Panc1 (cell line): ENCODE measurements around the gene YIPF4. TPM values are rescaled to one million over a fixed set of nuclear protein-coding genes. Genes with fewer than 3 reads are reported as not detected.
A peak's percentile ranks its signal among the peaks of the same experiment; 100 is the strongest.
"Not testable (repeated sequence)": the region's sequence is repeated elsewhere in the genome, so short reads cannot be mapped to it uniquely, and the experiment has no call there.

Experiments
- ATAC-seq: fragments of 200-7000 bp; cut with Tn5 transposase; 2 replicates; pipeline ENCODE4 v1.9.1; 2020; ENCODE audit warnings: mild to moderate bottlenecking, moderate library complexity
- BruUV-seq: library from RNA; stranded (reverse); fragments of 400-500 nt; replicated peaks from 2 replicates; lab custom pipeline; 2021; lab: Mats Ljungman, UMichigan
- CTCF ChIA-PET: fragments of 300-600 bp; sonication (Branson Sonifier 250); formaldehyde crosslinking; loops from one replicate; lab custom pipeline; 2022; ENCODE audit warnings: antibody characterized with exemption; lab: Charles Lee
- POLR2A ChIA-PET: fragments of 300-600 bp; sonication (Branson Sonifier 250); formaldehyde crosslinking; loops from one replicate; lab custom pipeline; 2022; ENCODE audit warnings: antibody characterized with exemption; lab: Charles Lee
- DNase-seq: peaks from one replicate; pipeline ENCODE4 v3.0.0-alpha.2; 2010; ENCODE audit warnings: low read depth, low spot score
- H3K27ac ChIP-seq: 2 replicates; pipeline ENCODE4 v1.5.1; 2011; ENCODE audit warnings: mild to moderate bottlenecking, low read length, inconsistent platforms
- H3K27me3 ChIP-seq: fragments of 200-500 bp; sonication (Bioruptor generic); 2 replicates; pipeline ENCODE4 v1.6.0; 2014; ENCODE audit warnings: low read length, inconsistent platforms; ENCODE audit not compliant: control insufficient read depth, insufficient read depth
- H3K36me3 ChIP-seq: fragments of 200-500 bp; sonication (Bioruptor generic); 2 replicates; pipeline ENCODE4 v1.5.1; 2014; ENCODE audit warnings: inconsistent platforms, mild to moderate bottlenecking, low read length, moderate library complexity; ENCODE audit not compliant: control insufficient read depth, insufficient read depth
- H3K4me1 ChIP-seq: 2 replicates; pipeline ENCODE4 v1.5.1; 2011; ENCODE audit warnings: inconsistent platforms, mild to moderate bottlenecking, low read length, moderate library complexity; ENCODE audit not compliant: control insufficient read depth, insufficient read depth
- H3K4me3 ChIP-seq, 2 experiments: 2 replicates each; pipeline ENCODE4 v1.5.1; 2011 to 2012; ENCODE audit warnings: low read depth in 2 of 2, low read length in 2 of 2, mild to moderate bottlenecking in 2 of 2, inconsistent platforms in 1 of 2, moderate library complexity in 1 of 2
- H3K9me3 ChIP-seq: fragments of 200-500 bp; sonication (Bioruptor generic); 2 replicates; pipeline ENCODE4 v1.5.1; 2014; ENCODE audit warnings: low read depth, mild to moderate bottlenecking, inconsistent platforms, low read length, moderate library complexity; ENCODE audit not compliant: control insufficient read depth, insufficient read depth
- CTCF ChIP-seq: fragments of 450-650 bp; IDR thresholded peaks from 2 replicates; pipeline ENCODE4 v1.5.1; 2017; ENCODE audit warnings: mild to moderate bottlenecking
- POLR2AphosphoS5 ChIP-seq: IDR thresholded peaks from 2 replicates; pipeline ENCODE4 v1.6.1; 2012; ENCODE audit warnings: mild to moderate bottlenecking, low read depth, low read length, moderate library complexity
- REST ChIP-seq, 2 experiments: IDR thresholded peaks; 2 replicates each; pipeline ENCODE4 v1.6.1; 2011 to 2012; ENCODE audit warnings: low read depth in 2 of 2, control low read depth in 1 of 2, low read length in 1 of 2, mild to moderate bottlenecking in 1 of 2, moderate library complexity in 1 of 2; ENCODE audit not compliant: insufficient read depth in 1 of 2
- SIN3A ChIP-seq: IDR thresholded peaks from 2 replicates; pipeline ENCODE4 v1.6.1; 2012; ENCODE audit warnings: low read depth, mild to moderate bottlenecking, low read length, moderate library complexity, borderline replicate concordance; ENCODE audit not compliant: insufficient read depth
- TCF7L2 ChIP-seq: IDR thresholded peaks from 2 replicates; pipeline ENCODE4 v1.6.1; 2011; ENCODE audit warnings: mild to moderate bottlenecking, low read depth, low read length, inconsistent platforms
- in situ Hi-C: cut with HindIII; loops from 2 replicates; pipeline ENCODE4 v1.10.0; 2016; ENCODE audit warnings: low sequenced_read_pairs, low pct_unique_long_range_greater_than_20kb
- intact Hi-C: fragments of 100-400 bp; cut with micrococcal nuclease; formaldehyde crosslinking; loops from one replicate; pipeline ENCODE4 v1.10.0; 2022; ENCODE audit not compliant: unreplicated experiment
- total RNA-seq: library from RNA; stranded (reverse); gene quantifications from one replicate; pipeline ENCODE4 v1.2.1, GENCODE V29; 2021; ENCODE audit not compliant: unreplicated experiment

The YIPF4 gene
- total RNA-seq, 1 experiment from 2014 or later: 45.9 TPM

GRCh38 chr2:32360416-32360815, 82.7 kb downstream of the YIPF4 start:
- in situ Hi-C loops (no loop called here), intact Hi-C loops (no loop called here)
- DNase-seq: no peak
- no TSS peak for BruUV-seq
- H3K27me3 ChIP-seq: no peaks in the 10 kb centered on the region
- no peak overlapping the region for H3K4me3 ChIP-seq
- H3K4me1 ChIP-seq: peaks cover 36% of the 10 kb centered on the region
- H3K27ac ChIP-seq: peak overlapping the region; percentile 39; the same call in 1 of the 2 replicates
- H3K36me3 ChIP-seq: no peaks in the 10 kb centered on the region
- ChIA-PET POLR2A (interaction anchor here (0.6 kb wide), 1 partner anchor 14 kb away, joined by 7 read pairs; no protein-coding TSS in a partner anchor), CTCF (no interaction called here)
- TF ChIP-seq SIN3A: no peak
- no peak for TF ChIP-seq CTCF
- TF ChIP-seq REST (IDR thresholded peaks at IDR 0.05; ENCODE audit: insufficient read depth in 1 of 2, low read depth in 2 of 2, low read length in 1 of 2): no peak
- TF ChIP-seq TCF7L2: no peak
- no peak for TF ChIP-seq POLR2AphosphoS5
- ATAC-seq: no peak
- H3K9me3 ChIP-seq: no peaks in the 10 kb centered on the region

GRCh38 chr2:32362997-32363396, 85.3 kb downstream of the YIPF4 start:
- H3K27me3 ChIP-seq, H3K9me3 ChIP-seq, CTCF ChIA-PET, intact Hi-C loops, H3K36me3 ChIP-seq, BruUV-seq, ATAC-seq, in situ Hi-C loops, DNase-seq, H3K27ac ChIP-seq, H3K4me3 ChIP-seq: not testable (repeated sequence)
- H3K4me1 ChIP-seq: peaks cover 32% of the 10 kb centered on the region
- POLR2A ChIA-PET: interaction anchor here (0.5 kb wide), 1 partner anchor 213 kb away, joined by 3 read pairs; no protein-coding TSS in a partner anchor

GRCh38 chr2:32363597-32363996, 85.9 kb downstream of the YIPF4 start:
- intact Hi-C loops: no loop called here
- DNase-seq (no peak), ATAC-seq (no peak)
- TF ChIP-seq REST (IDR thresholded peaks at IDR 0.05; ENCODE audit: insufficient read depth in 1 of 2, low read depth in 2 of 2, low read length in 1 of 2) (no peak), TCF7L2 (no peak), SIN3A (no peak), POLR2AphosphoS5 (no peak)
- peaks cover 29% of the 10 kb centered on the region for H3K4me1 ChIP-seq
- H3K36me3 ChIP-seq: no peaks in the 10 kb centered on the region
- BruUV-seq: no TSS peak
- ChIA-PET POLR2A (no interaction called here), CTCF (no interaction called here)
- no peaks in the 10 kb centered on the region for H3K9me3 ChIP-seq
- H3K27me3 ChIP-seq: no peaks in the 10 kb centered on the region
- no peak overlapping the region for H3K4me3 ChIP-seq
- in situ Hi-C loops: no loop called here
- no peak overlapping the region for H3K27ac ChIP-seq

DNA sequence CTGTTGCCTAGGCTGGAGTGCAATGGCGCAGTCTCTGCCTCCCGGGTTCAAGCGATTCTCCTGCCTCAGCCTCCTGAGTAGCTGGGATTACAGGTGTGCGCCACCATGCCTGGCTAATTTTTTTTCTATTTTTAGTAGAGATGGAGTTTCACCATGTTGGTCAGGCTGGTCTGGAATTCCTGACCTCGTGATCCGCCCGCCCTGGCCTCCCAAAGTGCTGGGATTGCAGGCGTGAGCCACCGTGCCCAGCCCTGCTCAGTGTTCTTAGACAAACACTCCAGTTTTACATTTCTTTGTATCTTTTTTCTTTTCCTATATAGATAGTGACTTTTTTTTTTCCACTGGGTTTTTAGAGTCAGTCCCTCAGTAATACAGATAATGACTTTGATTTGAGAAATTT, 86.6 kb downstream of the YIPF4 start:
- H3K27me3 ChIP-seq, POLR2A ChIA-PET, H3K27ac ChIP-seq, intact Hi-C loops, CTCF ChIA-PET, H3K9me3 ChIP-seq, in situ Hi-C loops, H3K4me3 ChIP-seq, H3K36me3 ChIP-seq, BruUV-seq, ATAC-seq, DNase-seq: not testable (repeated sequence)
- H3K4me1 ChIP-seq: peaks cover 22% of the 10 kb centered on the region
